HG03378 (cell line): ENCODE measurements around the gene RAPGEF5.
A peak's percentile ranks its signal among the peaks of the same experiment; 100 is the strongest.

Source experiments
- ATAC-seq: cut with Tn5 transposase; IDR thresholded peaks from one replicate; pipeline ENCODE4 v1.9.1; 2021; ENCODE audit warnings: mild to moderate bottlenecking, moderate library complexity; ENCODE audit not compliant: unreplicated experiment

Gene RAPGEF5

GRCh38 chr7:22129166-22129565 lies 227.8 kb downstream of the RAPGEF5 start:
- ATAC-seq, result no peak

GRCh38 chr7:22128528-22128920 lies 228.4 kb downstream of the RAPGEF5 start:
- no peak for ATAC-seq

- ATAC-seq, result no peak
Observed at GRCh38 chr7:22127835-22128527, 229.0 kb downstream of the RAPGEF5 start.

GRCh38 chr7:22125436-22125835 lies 231.5 kb downstream of the RAPGEF5 start:
- no peak for ATAC-seq

- ATAC-seq, result no peak
Observed at GRCh38 chr7:22124941-22125340, 232.0 kb downstream of the RAPGEF5 start.

- ATAC-seq, result no peak
Observed at GRCh38 chr7:22123139-22123538, 233.8 kb downstream of the RAPGEF5 start.

DNA sequence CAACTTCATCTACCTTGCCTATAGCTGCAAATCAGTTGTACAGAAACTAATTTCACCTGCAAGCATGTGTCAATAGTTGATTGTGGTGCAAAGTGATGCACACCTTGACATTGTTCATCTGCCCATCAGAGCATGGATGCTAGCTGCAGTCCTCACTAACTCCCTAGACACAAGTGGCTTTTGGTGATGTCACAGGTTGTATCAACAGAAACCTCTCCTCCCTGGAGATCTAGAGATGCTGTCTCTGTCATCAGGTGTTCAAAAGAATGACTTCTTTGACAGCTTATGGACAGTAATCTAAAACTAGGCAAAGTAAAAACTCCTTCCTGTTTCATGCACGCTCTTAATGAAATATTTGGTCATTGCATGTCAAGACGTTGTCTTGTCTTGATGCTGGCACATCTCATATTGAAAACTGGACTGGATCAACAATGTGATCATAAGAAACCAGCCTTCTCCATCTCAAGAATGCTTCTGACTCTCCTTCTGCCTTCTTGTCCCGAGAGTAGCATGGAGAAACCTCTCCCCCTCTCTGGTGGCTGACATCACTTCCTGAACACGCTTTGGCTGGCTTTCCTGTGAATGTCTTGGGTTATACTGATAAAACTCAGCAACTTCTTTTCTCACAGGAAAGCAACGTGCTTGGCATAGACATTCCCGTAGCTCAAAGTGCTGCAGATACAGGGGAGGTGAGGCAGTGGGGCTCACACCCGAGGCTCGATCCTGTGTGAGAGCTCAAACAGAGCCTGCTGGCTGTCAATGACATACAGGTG lies 235.1 kb downstream of the RAPGEF5 start:
- no peak for ATAC-seq

- no peak for ATAC-seq
Observed at GRCh38 chr7:22120391-22121053, 236.4 kb downstream of the RAPGEF5 start.

DNA sequence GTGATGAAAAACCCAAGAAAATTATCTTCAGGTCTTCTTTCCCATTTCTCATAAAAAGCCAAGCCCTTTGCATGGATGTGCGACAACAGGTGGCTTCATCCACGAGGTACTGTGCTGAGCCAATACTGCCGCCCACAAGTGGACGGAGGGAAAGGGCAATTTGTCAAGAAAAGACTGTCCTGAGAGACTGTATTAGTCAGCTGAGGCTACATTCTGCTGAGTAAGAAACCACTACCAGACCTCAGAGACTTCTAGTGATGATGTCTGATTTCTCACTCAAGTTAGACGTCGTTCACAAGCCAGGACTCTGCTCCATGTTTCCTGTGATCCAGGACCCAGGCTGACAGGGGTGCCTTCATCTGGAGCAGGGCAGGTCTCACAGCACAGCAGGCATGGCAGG lies 239.7 kb downstream of the RAPGEF5 start:
- ATAC-seq, result no peak

DNA sequence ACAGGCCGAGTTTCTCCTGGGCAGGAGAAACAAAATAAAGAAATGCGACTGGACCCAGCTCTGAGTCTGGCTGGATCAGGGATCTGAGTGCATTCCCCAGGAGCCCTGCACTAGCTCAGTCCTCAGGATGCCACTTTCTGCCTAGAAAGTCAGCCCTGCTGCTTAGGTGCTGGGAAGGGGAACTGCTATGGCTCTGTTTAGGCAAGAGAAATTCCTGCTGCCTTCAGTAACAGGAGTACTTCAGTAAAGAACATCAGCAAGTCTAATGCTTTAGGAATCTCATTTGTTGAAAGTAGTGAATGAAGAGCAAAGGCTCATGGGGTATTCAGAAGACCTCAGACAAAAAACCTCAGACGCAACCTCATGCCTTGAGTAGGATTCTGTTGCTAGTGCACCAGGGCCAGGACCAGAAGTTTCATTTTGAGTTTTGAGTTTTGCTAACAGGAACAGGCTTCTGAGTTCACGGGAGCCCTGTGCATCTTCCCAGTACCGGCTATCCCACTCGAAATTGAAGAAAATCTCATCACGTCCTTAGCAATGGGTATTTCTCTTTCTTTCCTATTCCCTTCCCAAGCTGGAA lies 240.4 kb downstream of the RAPGEF5 start:
- ATAC-seq, result no peak

DNA sequence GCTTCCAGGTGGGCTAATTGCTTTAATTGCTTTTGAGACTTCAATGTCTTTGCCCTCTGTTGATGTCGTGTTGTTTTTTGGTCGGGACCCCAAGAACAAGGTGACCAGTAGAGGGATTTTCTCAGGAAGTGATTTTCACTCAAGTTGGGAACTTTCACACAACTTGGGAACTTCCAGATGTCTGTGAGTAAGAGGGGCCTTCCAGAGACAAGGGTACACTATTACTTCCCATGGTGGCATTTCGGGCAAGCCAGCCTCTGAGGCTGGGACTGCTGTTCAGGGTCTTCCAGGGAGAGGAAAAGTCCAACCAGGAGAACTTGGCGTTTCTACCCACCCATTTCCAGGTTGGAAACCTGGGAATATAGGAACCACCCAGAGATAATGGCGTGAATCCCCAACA lies 241.3 kb downstream of the RAPGEF5 start:
- ATAC-seq, result no peak

DNA sequence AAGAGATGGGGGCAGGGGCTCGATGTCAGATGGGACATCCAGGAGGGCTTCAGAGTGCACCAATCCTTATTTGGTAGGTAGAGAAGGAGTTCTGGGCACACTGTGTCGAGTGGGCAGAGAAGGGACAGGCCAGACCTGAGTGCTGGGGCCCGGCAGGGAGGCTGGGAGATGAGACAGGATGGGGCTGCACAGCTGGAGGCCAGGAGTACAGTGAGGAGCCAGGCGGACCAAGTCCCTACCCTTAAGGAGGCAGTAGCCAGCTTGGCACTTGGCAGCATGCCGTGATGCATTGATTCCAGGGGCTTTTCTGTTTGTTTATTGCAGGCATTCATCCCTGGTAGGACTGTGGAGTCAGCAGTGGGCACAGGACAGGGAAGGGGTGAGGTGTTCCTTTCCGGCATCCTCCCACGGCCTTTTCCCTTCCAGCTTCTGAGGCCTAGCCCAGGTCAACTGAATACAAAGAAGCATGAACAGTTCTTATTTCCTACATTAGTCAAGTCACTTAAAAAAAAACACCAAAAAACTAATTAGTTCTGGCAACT lies 242.4 kb downstream of the RAPGEF5 start:
- no peak for ATAC-seq

GRCh38 chr7:22113041-22113440 lies 243.9 kb downstream of the RAPGEF5 start:
- no peak for ATAC-seq

- ATAC-seq, result no peak
Observed at GRCh38 chr7:22111661-22112060, 245.3 kb downstream of the RAPGEF5 start.

DNA sequence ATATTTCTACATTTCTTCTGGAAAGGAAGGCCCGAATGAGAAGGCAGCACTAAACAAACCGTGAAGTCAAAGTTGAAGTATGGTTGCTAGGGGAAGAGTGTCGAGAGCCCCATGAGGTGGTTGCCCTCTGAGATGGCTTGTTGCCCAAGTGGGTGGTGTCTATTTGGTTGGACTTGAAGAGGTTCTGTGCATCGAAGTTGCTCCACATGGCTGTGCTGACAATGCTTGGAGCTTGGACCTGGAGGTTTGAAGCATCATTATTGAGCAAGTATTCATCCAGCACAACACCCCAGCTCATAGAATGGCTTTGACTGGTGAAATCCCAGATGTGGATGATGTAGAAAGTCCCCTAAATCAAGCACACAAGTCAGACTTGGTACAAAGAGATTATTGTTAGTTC lies 246.1 kb downstream of the RAPGEF5 start:
- no peak for ATAC-seq

GRCh38 chr7:22110227-22110839 lies 246.6 kb downstream of the RAPGEF5 start:
- peak; percentile 79 for ATAC-seq

DNA sequence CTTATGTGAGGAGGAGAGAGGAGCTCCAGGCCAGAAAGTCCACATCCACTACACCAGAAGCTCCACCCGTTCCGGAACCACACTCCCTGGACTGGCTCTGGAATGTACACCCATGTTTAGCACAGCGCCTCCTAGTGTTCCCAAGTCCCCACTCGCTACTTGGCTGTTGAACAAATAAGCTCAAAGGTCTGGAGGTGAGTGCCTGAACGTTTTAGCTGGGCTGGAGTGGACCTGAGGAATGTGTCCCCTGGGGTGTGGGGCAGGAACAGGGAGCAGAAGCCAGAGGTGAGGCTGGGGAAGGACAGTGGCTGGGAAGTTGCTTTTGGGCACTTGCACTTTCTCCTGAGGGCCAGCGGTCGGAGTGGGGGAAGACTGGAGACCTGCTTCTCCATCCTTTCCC lies 247.2 kb downstream of the RAPGEF5 start:
- no peak for ATAC-seq

- ATAC-seq, result no peak
Observed at GRCh38 chr7:22108151-22108845, 248.7 kb downstream of the RAPGEF5 start.

- no peak for ATAC-seq
Observed at GRCh38 chr7:22105550-22105949, 251.4 kb downstream of the RAPGEF5 start.
